Measurements from ENCODE around the gene STARD3NL. TPM values are rescaled to one million over a fixed set of nuclear protein-coding genes. Genes with fewer than 3 reads are reported as not detected.
"Not testable (repeated sequence)": the region's sequence is repeated elsewhere in the genome, so short reads cannot be mapped to it uniquely, and the experiment has no call there.

The STARD3NL gene
- total RNA-seq, 1 donor from 2014 or later, result 19.7 TPM

GRCh38 chr7:38241071-38241470 lies 63.0 kb downstream of the STARD3NL start:
- Histone ChIP-seq H3K9me3 (no peaks in the 10 kb centered on the region), H3K4me3 (no peak overlapping the region), H3K4me1 (no peaks in the 10 kb centered on the region), H3K36me3 (no peaks in the 10 kb centered on the region), H3K27ac (no peak overlapping the region), H3K27me3 (no peaks in the 10 kb centered on the region)
- no peak for DNase-seq (ENCODE audit: low spot score in 2 of 2)
- TF ChIP-seq, protein P1, sequence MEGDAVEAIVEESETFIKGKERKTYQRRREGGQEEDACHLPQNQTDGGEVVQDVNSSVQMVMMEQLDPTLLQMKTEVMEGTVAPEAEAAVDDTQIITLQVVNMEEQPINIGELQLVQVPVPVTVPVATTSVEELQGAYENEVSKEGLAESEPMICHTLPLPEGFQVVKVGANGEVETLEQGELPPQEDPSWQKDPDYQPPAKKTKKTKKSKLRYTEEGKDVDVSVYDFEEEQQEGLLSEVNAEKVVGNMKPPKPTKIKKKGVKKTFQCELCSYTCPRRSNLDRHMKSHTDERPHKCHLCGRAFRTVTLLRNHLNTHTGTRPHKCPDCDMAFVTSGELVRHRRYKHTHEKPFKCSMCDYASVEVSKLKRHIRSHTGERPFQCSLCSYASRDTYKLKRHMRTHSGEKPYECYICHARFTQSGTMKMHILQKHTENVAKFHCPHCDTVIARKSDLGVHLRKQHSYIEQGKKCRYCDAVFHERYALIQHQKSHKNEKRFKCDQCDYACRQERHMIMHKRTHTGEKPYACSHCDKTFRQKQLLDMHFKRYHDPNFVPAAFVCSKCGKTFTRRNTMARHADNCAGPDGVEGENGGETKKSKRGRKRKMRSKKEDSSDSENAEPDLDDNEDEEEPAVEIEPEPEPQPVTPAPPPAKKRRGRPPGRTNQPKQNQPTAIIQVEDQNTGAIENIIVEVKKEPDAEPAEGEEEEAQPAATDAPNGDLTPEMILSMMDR (IDR thresholded peaks at IDR 0.05), result no peak
- intact Hi-C loops (cut with DNase I), result no loop called here

DNA sequence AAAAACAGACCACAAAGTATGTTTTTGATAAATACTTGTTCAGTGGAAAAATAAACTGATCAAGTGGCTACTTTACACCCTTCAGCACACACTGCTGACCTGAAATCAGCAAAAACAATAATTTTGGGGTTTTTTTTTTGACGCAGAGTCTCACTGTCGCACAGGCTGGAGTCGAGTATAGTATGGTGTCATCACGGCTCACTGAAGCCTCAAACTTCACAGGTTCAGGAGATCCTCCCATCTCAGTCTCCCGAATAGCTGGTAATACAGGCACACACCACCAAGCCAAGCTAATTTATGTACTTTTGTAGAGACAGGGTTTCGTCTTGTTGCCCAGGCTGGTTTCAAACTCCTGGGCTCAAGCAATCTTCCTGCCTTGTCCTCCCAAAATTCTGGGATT lies 64.8 kb downstream of the STARD3NL start:
- no peak overlapping the region for H3K4me3 ChIP-seq
- H3K27me3 ChIP-seq, result no peaks in the 10 kb centered on the region
- TF ChIP-seq, protein P1 (IDR thresholded peaks at IDR 0.05), result no peak
- no peak overlapping the region for H3K27ac ChIP-seq
- H3K36me3 ChIP-seq, result no peaks in the 10 kb centered on the region
- intact Hi-C loops (cut with DNase I), result no loop called here
- H3K4me1 ChIP-seq, result no peaks in the 10 kb centered on the region
- no peak for DNase-seq (ENCODE audit: low spot score in 2 of 2)
- H3K9me3 ChIP-seq, result no peaks in the 10 kb centered on the region

DNA sequence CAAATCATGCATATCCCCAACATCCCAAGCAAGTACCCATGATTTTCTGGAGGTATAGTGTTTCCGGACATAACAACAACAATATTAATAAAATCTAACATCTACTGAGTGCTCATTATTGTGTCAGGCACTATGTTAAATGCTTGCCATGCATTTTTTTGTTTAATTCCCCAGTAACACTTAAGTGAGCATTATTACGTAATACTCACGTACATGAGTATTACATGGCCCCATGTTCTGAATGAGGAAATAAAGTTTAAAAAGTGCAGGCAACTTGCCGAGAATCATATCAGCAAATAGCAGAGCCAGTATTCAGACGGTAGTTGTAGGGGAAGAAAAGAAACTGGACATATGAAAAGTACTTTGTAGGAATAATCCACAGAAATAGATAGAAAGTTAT lies 65.3 kb downstream of the STARD3NL start:
- H3K27me3 ChIP-seq; H3K4me3 ChIP-seq; H3K9me3 ChIP-seq; intact Hi-C loops (cut with DNase I); H3K27ac ChIP-seq; H3K36me3 ChIP-seq; DNase-seq (ENCODE audit: low spot score in 2 of 2); H3K4me1 ChIP-seq: not testable (repeated sequence)

DNA sequence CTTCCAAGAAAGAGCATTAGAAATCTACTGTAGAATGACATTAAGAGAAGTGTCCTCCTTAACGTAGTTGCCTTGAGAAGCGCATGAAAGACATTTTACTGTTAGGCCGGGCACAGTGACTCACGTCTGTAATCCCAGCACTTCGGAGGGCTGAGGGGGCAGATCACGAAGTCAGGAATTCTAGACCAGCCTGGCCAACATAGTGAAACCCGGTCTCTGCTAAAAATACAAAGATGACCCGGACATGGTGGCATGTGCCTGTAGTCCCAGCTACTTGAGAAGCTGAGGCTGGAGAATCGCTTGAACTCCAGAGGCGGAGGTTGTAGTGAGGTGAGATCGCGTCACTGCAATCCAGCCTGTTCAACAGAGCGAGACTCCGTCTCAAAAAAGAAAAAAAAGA lies 66.5 kb downstream of the STARD3NL start:
- Histone ChIP-seq H3K4me3 (no peak overlapping the region), H3K9me3 (no peaks in the 10 kb centered on the region), H3K27ac (no peak overlapping the region), H3K4me1 (no peaks in the 10 kb centered on the region), H3K27me3 (no peaks in the 10 kb centered on the region), H3K36me3 (no peaks in the 10 kb centered on the region)
- DNase-seq (ENCODE audit: low spot score in 2 of 2), result no peak
- intact Hi-C loops (cut with DNase I), result no loop called here
- TF ChIP-seq, protein P1 (IDR thresholded peaks at IDR 0.05), result no peak

- H3K4me3 ChIP-seq, result no peak overlapping the region
- no peak for DNase-seq (ENCODE audit: low spot score in 2 of 2)
- H3K4me1 ChIP-seq, result no peaks in the 10 kb centered on the region
- H3K36me3 ChIP-seq, result no peaks in the 10 kb centered on the region
- no peaks in the 10 kb centered on the region for H3K9me3 ChIP-seq
- TF ChIP-seq, protein P1 (IDR thresholded peaks at IDR 0.05), result no peak
- H3K27me3 ChIP-seq, result no peaks in the 10 kb centered on the region
- H3K27ac ChIP-seq, result no peak overlapping the region
- intact Hi-C loops (cut with DNase I), result no loop called here
Measured at GRCh38 chr7:38245409-38245977, 67.4 kb downstream of the STARD3NL start.

DNA sequence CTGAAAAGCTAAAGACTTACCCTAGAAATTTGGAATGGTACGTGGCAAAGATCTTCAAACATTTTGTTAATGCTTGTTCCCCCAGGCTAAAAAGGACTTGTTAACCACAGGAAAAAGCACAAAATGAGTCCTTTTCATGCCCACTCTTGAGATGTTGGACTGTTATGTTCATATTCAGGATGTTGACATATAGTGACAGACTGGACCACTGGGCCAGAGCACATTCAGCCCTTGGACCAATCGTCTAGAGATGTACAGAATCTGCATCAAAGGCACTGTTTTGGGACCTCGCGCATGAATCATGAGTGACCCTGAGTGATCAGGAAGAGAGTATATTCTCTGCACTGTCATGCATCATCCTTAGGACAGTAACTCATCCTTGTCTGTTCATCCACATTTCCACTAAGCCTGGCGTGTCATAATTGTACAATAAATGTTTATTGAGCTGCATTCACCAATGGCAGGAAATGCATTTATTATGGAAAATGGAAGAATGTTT lies 70.1 kb downstream of the STARD3NL start:
- Histone ChIP-seq H3K27ac (no peak overlapping the region), H3K36me3 (no peaks in the 10 kb centered on the region), H3K4me3 (no peak overlapping the region), H3K27me3 (no peaks in the 10 kb centered on the region), H3K4me1 (no peaks in the 10 kb centered on the region), H3K9me3 (no peaks in the 10 kb centered on the region)
- intact Hi-C loops (cut with DNase I), result no loop called here
- DNase-seq (ENCODE audit: low spot score in 2 of 2), result no peak
- TF ChIP-seq, protein P1 (IDR thresholded peaks at IDR 0.05), result no peak

GRCh38 chr7:38249849-38250248 lies 71.8 kb downstream of the STARD3NL start:
- H3K4me1 ChIP-seq; DNase-seq (ENCODE audit: low spot score in 2 of 2); H3K9me3 ChIP-seq; intact Hi-C loops (cut with DNase I); H3K36me3 ChIP-seq; H3K27me3 ChIP-seq; H3K27ac ChIP-seq; H3K4me3 ChIP-seq: not testable (repeated sequence)
